HG03045 (cell line): ENCODE results near the gene PROK1.
"Not testable (repeated sequence)": the region's sequence is repeated elsewhere in the genome, so short reads cannot be mapped to it uniquely, and the experiment has no call there.

Experiments used
- ATAC-seq: cut with Tn5 transposase; IDR thresholded peaks from one replicate; pipeline ENCODE4 v1.9.1; 2021; ENCODE audit warnings: mild to moderate bottlenecking, moderate library complexity; ENCODE audit not compliant: unreplicated experiment

PROK1 gene

DNA sequence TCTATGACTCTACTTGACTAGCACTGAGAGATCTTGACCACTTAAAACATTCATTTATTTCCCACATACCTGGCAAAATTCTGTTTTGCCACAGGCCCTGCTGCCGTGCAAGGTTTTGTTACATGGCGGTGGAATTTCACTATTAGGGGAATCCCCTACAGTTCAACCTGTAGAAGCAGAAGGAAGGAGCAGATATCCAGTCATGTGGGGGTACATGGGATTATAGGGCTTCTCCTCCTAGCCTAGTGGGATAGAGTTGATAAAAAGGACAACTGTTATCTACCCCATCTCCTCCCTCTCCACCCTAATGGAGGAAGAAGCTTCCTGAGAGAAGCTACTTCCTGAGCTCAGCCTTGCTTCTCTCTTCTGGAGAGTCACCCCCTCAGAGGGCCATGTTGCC, 17.7 kb upstream of the PROK1 start:
- ATAC-seq: no peak

DNA sequence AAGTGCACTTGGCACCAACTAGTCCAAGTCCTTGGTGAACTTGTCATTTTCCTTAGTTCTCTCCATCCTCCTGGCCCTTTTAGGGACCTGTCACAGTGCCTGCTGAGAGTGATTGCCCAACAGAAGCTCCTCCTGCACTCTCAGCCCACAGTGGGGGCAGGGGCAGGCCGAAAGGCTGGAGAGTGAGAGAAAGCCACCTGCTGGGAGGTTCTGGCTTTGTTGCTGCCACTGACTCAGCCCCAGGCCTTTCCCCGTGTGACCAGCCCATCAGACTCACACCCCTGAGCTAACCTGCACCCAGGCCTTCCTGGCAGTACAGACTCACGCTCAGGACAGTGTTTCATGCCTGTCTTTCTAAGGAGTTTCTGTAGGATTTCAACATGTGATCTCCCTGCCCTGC, 17.1 kb upstream of the PROK1 start:
- ATAC-seq: no peak

DNA sequence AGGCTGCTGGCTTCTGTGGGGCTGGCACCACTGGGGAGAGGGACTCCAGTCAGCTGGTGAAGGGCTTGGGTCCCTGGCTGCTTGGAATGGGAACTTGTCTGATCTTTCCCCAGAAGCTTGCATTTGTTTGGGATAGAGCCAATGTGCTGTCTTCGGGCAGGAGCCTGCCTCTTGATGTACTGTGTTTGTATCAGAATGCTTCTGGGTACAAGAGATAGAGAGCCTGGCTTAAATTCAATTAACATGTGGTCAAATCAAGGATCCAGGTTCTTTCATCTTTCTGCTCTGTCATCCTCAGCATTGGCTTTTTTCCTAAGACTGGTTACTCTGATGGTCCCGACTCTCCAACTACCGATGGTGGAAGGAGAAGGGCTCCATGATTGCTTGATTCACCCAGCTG, 16.0 kb upstream of the PROK1 start:
- ATAC-seq: no peak

DNA sequence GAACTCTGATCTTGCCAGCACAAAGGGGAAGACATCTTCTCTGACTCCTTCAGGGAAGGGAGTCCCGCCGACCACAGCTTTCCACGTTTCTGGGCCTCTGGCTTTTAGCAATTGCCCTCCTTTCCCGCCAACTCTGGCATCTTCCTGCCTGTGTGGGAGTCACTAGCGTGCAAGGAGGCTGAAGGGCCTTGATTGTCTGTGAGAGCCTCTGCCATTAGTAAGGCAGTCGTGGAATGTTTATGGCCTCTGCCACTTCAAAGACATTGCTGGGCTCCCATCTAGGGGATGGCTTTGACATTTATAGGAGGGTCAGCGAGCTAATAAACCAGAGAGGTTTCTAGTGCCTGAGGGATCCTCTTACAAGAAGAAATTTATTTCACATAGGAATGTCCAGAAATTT, 14.3 kb upstream of the PROK1 start:
- no peak for ATAC-seq

DNA sequence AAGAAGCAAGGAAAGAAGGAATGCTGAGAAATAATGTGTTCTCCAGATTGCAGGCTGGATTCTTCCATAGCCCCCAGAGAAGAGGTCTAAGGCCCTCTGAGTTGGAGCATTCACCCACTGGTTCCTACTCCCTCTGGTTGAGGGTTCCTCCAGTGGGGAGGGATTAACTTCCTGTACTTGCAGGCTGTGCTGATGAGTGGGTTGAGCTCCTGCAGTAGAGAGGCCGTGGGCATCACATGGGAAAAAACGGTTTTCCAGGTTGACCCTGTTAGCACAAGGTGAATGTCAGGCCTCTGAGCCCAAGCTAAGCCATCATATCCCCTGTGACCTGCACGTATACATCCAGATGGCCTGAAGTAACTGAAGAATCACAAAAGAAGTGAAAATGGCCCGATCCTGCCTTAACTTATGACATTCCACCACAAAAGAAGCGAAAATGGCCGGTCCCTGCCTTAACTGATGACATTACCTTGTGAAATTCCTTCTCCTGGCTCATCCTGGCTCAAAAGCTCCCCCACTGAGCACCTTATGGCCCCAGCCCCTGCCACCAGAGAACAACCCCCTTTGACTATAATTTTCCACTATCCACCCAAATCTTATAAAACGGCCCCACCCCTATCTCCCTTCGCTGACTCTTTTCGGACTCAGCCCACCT, 13.2 kb upstream of the PROK1 start:
- not testable (repeated sequence) for ATAC-seq

DNA sequence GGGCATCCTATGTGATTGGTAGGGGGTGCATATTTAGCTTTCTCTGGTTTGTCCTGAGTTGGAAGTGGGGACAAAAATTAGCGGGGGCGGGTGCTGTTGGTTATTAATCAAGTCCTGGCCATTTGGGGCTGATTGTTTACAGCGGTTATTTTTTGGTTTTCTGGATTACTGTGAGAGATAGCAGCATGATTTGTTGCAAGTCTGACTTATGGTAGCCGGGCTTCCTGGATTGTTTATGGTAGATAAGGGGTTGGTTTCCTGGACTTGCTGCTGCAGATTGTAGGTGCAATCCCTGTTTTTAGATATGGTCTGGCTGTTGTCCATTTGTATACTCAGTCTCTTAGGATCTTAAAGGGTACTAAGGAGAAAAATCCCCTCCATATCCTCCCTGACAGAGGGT, 12.1 kb upstream of the PROK1 start:
- ATAC-seq: no peak

DNA sequence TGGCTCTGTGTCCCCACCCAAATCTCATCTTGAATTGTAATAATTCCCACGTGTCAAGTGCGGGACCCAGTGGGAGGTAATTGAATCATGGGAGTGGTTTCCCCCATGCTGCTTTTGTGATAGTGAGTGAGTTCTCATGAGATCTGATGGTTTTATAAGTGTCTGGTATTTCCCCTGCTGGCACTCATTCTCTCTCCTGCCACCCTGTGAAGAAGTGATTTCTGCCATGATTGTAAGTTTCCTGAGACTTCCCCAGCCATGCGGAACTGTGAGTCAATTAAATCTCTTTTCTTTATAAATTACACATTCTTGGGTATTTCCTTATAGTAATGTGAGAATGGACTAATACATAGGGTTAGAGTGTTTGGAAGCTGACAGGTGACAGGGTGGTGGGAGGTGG, 11.1 kb upstream of the PROK1 start:
- not testable (repeated sequence) for ATAC-seq

DNA sequence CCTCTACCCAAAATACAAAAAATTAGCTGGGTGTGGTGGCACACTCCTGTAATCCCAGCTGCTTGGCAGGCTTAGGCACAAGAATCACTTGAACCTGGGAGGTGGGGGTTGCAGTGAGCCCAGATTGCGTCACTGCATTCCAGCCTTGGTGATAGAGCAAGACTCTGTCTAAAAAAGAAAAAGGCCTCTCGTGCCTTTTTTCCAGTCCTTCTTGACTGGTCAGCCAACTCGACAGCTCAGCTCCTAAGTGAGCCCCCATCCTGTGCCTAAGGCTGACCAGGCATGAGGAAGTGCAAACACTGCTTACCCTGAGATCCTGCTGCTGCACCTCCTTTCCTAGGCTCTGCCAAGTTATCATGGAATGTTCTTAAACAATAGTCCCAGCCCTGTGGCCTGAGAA, 10.1 kb upstream of the PROK1 start:
- ATAC-seq: no peak

DNA sequence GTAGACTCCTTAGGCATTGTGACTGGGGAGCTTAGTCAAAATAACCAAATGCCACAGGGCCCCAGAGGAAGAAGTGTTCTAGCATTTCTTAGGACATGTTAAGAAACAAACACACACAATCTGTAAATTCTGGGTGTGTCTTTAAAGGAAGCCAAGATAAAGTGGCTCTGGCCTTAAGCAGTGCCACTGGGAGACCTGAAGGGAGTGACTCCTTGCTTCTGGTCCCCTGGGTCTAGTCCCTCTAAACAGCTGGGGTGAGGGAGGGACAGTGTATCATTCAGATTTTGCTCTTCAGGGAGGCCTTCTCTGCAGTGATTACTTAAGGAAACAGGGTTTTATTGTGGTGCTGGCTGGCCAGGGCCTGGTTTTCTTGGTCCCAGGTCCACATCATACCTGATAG, 9.1 kb upstream of the PROK1 start:
- ATAC-seq: no peak

DNA sequence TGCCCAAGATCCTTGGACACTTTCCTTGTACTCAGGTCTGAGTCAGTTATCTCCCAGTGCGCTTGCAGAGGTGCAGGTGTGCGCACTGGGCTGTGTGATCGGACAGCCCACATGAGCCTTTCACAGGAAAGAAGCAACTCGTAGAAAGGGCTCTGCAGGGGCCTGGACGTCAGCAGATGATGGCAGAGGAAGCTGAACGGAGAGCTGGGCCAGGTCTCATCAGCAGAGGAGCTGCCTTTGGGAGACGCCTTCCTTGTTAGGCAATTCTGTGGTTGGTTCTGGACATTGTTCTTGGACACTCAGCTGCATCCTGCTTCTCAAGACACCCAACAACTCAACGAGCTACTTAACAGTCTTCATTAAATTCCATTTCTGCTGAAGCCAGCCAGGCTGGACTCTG, 7.5 kb upstream of the PROK1 start:
- ATAC-seq: no peak

DNA sequence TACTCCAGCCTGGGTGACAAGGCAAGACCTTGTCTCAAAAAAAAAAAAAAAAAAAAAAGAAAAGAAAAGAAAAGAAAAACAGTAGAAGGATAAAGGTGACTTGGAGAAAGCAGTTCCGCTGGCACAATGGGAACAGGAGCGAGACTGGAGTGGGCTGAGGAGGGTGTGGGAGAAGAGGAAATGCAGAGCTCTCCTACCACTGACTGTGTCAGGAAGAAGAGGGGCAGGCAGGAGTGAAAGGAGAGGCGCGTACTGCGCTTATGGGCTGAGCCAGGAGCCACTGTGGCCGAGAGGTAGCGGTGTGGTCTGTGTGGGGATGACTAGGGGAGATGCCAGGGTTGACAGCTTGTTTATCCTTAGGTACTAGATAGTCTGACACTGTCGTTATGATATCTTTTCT, 6.4 kb upstream of the PROK1 start:
- ATAC-seq: no peak

DNA sequence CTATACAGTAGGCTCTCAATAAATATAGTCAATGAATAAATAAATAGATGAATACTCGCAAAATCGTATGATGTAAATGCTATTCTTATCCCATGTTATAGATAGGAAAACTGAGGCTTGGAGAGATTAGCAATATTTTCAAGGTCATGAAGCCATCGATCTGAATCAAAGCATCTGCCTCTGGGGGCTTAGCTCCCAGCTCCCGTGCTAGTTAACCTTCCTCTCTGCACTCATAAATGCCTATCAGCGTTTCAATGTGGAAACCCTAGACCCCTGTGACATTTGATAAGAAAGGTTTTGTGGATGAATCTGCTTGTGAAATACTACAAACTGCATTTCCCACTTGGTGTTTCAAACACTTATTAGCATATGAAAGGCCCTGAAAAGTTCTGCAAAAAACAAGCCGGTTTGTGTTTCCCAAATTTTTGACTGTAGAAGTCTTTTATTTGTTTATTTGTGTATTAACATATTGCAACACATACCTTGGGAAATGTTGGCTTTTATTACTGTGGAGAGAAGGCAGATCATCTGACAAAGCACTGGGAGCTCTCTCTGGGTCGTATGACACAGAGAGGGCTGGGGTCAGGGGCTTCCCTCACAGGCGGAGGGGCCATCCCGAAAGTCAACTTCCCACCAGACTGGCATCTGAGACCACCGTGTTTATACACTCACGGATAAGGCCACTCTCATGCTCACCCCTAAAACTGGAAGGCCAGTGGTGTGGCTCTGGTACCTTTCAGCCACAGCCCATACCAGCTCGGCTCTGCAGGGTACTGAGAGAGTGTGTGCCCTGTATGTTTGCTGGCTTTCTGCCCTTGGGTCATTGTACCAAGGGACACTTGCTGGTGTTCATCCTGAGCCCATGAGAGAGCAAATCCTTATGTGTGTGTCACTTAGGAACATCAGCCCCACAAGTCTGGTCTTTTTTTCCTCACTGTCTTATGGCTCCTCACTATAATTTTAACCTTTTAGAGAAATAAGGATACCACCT, 993 bp upstream of the PROK1 start:
- no peak for ATAC-seq

DNA sequence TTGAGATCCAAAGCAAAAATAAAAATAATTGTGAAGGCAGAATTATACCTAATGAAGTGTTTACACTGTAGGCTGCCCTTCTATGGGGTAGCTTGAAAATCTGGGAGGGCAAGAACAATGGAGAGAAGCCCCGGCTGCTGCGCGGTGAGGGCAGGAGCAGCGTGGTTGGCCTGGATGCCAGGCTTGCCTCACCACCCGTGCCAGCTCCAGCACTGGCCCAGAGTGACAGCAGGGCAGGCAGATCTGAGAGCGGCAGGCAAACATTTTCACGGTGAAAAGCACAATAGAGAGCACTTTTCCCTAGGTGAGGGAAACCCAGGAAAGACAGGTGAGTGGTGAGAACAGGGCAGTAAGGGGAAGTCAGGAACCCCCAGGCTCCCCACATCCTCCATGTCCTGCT, 1.4 kb downstream of the PROK1 start:
- no peak for ATAC-seq

DNA sequence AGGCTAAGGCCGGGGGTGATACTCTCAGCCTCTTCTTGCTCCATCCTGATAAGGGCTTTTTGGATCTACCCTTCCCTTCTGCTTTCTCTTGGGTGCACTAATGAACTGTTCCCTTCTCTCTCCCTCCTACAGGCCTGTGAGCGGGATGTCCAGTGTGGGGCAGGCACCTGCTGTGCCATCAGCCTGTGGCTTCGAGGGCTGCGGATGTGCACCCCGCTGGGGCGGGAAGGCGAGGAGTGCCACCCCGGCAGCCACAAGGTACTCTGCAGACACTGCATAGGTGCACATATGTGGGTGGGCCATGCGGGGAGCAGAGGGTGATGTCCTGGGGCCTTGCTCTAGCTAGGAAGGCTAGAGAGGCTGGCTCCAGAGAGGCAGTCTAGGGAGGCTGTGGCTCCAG, 2.9 kb downstream of the PROK1 start:
- ATAC-seq: no peak

DNA sequence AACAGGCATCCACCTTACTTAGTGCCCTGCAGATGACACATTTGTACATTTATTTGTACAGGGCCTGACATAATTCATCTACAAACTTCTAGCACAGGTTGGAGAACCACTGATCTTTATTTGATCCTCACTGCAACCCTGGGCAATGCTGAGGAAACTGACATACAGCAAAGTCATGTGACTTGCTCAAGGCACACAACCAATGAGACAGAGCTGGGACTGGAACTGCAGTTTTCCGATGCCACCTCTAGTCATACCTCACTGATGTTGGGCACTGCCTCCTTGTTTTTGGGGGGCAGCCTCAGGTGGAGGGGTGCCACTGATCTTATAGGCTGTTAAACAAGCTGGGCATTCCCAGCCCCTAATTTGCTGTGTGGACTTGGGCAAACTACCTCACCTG, 3.4 kb downstream of the PROK1 start:
- no peak for ATAC-seq

DNA sequence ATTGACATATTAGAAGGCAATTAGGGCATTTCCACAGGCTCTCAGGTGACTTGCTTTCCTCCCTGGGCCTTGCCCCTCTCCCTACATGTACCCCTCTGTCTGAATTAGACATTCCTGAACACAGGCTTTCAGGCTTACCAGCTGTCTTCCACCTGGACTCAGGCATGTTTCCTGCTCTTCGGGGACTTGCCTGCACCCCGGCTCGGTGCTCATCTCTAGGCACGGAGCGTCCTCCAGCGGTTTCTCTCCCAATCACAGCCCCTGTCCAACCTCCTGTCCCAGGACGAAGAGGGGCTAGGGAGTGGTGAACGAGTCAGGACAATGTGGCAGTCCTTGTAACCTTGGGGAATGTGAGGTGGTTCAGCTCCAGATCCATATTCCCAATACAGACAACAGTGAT, 4.2 kb downstream of the PROK1 start:
- no peak for ATAC-seq

DNA sequence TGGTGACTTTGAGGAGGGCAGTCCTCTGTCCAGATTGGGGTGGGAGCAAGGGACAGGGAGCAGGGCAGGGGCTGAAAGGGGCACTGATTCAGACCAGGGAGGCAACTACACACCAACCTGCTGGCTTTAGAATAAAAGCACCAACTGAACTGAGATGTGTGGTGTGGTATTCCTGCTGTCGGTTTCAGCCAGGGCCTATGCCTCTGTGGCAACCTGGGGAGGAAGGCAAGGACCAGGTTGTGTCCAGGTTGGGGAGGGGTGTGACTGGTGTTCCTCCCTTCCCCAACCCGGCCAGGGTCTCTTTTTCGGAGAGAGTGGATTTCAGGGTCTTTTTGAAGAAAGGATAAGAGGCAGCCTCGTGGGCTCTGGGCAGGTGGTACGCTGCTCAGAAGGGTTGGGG, 6.3 kb downstream of the PROK1 start:
- no peak for ATAC-seq

DNA sequence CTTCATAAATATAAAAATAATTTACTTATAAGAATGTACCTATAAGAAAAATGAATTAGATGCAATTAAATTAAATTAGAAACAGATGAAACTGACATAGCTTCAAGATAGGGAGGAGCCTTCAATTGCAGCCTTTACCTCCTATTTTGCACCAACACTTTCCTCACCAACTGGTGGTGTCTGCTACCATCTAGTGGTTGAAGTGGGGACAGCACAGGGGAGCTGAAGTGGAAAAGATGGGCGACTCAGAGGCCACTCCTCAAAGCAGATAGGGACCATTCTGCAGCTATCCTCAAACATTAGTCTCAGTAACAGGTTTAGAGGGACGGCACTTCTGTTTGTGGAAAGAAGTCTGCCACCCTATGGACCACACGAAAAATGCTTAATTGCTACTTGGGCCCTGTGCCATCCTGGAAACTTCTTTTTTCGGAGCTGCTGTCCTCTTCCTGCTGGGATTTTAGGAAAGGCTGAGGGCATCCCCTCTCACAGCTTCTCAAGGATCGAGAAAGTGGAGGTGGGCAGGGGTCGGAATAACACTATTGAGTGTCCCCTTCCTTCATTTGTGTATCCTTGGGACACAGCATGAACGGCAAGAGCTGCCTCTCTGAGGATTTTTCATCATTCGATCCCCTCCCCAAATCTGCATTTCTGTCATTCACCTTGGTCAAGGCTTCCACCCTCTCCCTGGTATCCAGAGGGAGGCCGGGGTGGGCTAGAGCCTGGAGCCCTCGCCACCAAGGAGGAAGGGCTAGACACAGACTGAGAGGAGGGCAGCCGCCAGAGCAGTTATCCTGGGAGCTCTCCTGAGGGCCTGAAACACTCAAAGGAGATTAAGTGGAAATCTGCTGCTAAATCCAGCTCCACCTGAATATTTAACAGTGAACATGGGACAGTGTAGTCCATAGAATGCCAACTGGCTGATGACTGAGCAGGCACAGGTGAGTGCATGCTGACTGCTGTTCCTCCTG, 9.6 kb downstream of the PROK1 start:
- no peak for ATAC-seq

DNA sequence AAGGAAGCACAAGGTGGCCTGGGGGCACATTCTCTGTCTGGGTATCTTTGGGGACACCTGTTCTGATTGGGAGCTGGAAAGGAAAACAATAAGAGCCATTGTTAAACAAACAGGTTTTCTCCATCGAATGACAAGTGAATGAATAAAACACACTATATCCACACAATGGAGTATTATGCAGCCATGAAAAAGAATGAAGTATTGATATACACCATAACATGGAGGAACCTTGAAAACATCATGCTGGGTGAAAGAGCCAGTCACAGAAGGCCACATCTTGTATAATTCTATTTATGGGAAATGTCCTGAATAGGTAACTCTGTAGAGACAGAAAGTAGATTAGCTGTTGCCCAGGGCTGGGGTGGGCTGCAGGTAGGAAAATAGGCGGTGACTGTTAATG, 11.1 kb downstream of the PROK1 start:
- ATAC-seq: no peak

DNA sequence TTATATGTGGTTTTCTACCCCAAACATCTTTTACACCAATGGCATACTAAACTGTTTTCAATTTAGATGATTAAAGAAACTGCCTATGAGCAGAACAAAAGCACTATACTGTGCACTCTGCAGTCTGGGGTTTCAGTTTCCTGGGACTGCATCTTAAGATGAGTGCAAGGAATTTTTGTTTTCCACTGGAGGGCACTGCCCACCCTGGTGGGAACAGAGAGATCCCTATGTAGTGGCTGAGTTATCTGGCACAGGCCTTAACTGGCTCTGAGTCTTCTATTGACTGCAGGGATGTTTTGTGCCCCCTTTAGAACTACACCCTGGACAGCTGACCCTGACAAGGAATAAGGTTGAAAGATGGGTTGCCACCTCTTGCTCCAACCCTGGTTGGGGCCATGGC, 12.0 kb downstream of the PROK1 start:
- no peak for ATAC-seq

DNA sequence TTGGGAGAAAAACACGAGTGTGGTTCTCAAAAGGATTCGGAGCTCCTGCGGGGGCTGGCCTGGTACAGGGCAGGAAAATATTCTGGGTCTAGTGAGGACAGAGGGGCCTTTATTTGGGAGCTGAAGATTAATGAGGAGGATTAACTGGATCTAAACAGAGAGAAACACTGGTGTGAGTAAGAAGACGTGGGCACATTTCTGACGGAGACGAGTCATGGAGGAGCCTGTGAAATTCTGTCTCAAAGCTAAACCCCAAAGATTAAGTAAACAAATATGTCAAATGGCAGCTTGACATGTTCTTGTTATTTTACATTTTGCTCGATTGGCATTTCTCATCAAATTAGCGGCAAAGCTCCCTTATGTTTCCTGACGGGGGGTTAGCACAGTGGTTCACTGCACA, 12.8 kb downstream of the PROK1 start:
- ATAC-seq: no peak
